ENCODE data around the gene CDH23. TPM values are rescaled to one million over a fixed set of nuclear protein-coding genes. Genes with fewer than 3 reads are reported as not detected.

CDH23 gene
- total RNA-seq, 2 donors from 2014 or later: 3.9 to 4.4 TPM

- DNase-seq (ENCODE audit: low spot score): no peak
- H3K27ac ChIP-seq: no peak overlapping the region
- no peaks in the 10 kb centered on the region for H3K27me3 ChIP-seq
- no peaks in the 10 kb centered on the region for H3K9me3 ChIP-seq
- H3K4me3 ChIP-seq: no peak overlapping the region
- peaks cover 0 to 23% of the 10 kb centered on the region in 2 donors for H3K4me1 ChIP-seq
- peak in 1 of 2 donors; percentile 45 for TF ChIP-seq CTCF (IDR thresholded peaks at IDR 0.05)
- no peaks in the 10 kb centered on the region for H3K36me3 ChIP-seq
Measured at GRCh38 chr10:71623098-71623985, 226.6 kb downstream of the CDH23 start.

- H3K27ac ChIP-seq: no peak overlapping the region
- no peak for DNase-seq (ENCODE audit: low spot score)
- H3K4me1 ChIP-seq: peaks cover 0 to 23% of the 10 kb centered on the region in 2 donors
- no peak overlapping the region for H3K4me3 ChIP-seq
- no peaks in the 10 kb centered on the region for H3K9me3 ChIP-seq
- H3K27me3 ChIP-seq: no peaks in the 10 kb centered on the region
- no peak for TF ChIP-seq CTCF (IDR thresholded peaks at IDR 0.05)
- no peaks in the 10 kb centered on the region for H3K36me3 ChIP-seq
Measured at GRCh38 chr10:71623986-71624291, 227.2 kb downstream of the CDH23 start.

- H3K4me1 ChIP-seq: peaks cover 0 to 23% of the 10 kb centered on the region in 2 donors
- H3K27me3 ChIP-seq: no peaks in the 10 kb centered on the region
- TF ChIP-seq CTCF (IDR thresholded peaks at IDR 0.05): no peak
- no peaks in the 10 kb centered on the region for H3K36me3 ChIP-seq
- DNase-seq (ENCODE audit: low spot score): no peak
- no peak overlapping the region for H3K4me3 ChIP-seq
- no peaks in the 10 kb centered on the region for H3K9me3 ChIP-seq
- no peak overlapping the region for H3K27ac ChIP-seq
Measured at GRCh38 chr10:71625445-71626175, 228.9 kb downstream of the CDH23 start.

GRCh38 chr10:71627230-71627939 is 230.7 kb downstream of the CDH23 start:
- H3K27ac ChIP-seq: no peak overlapping the region
- H3K36me3 ChIP-seq: no peaks in the 10 kb centered on the region
- H3K27me3 ChIP-seq: no peaks in the 10 kb centered on the region
- TF ChIP-seq CTCF (IDR thresholded peaks at IDR 0.05): no peak
- H3K9me3 ChIP-seq: no peaks in the 10 kb centered on the region
- peaks cover 0 to 12% of the 10 kb centered on the region in 2 donors for H3K4me1 ChIP-seq
- DNase-seq (ENCODE audit: low spot score): no peak
- H3K4me3 ChIP-seq: no peak overlapping the region

- Histone ChIP-seq H3K27me3 (no peaks in the 10 kb centered on the region), H3K4me3 (no peak overlapping the region), H3K9me3 (no peaks in the 10 kb centered on the region), H3K36me3 (no peaks in the 10 kb centered on the region), H3K4me1 (peaks cover 0 to 6% of the 10 kb centered on the region in 2 donors), H3K27ac (no peak overlapping the region)
- no peak for DNase-seq (ENCODE audit: low spot score)
- TF ChIP-seq CTCF (IDR thresholded peaks at IDR 0.05): no peak
Measured at GRCh38 chr10:71627956-71628355, 231.2 kb downstream of the CDH23 start.

Data from right atrium auricular region (tissue), 2 donors.